K562 (cell line): ENCODE data around the gene PLAAT3. TPM values are rescaled to one million over a fixed set of nuclear protein-coding genes. Genes with fewer than 3 reads are reported as not detected.

Experiments
- ATAC-seq: fragments of 200-7000 bp; cut with Tn5 transposase; 3 replicates; pipeline ENCODE4 v1.9.1; 2020; ENCODE audit warnings: moderate library complexity
- BruUV-seq: library from RNA; stranded (reverse); fragments of 400-500 nt; replicated peaks from 2 replicates; lab custom pipeline; 2021; lab: Mats Ljungman, UMichigan
- CTCF ChIA-PET: fragments of 300-600 bp; formaldehyde crosslinking; extraction: SDS; loops from one replicate; lab custom pipeline; 2021; ENCODE audit warnings: low intra/inter-chr PET ratio; lab: Yijun Ruan, JAX
- POLR2A ChIA-PET: fragments of 300-600, 350-650 bp; sonication (Branson Sonifier 250); formaldehyde crosslinking; extraction: SDS; loops from one replicate; lab custom pipeline; 2021; ENCODE audit warnings: antibody characterized with exemption, inconsistent platforms; lab: Yijun Ruan, JAX
- DNase-seq, 4 experiments: peaks; one replicate each; pipeline versions ENCODE4 v3.0.0 to v3.0.0-alpha.2; 2011 to 2018; ENCODE audit warnings: low spot score in 3 of 4, mixed read lengths in 3 of 4; ENCODE audit errors: extremely low read depth in 1 of 4
- FAIRE-seq: peaks from 2 replicates; lab custom pipeline; 2011; peaks lifted over from hg19 to GRCh38; lab: Jason Lieb, UNC
- H2AFZ ChIP-seq: 2 replicates; pipeline ENCODE4 v1.6.0; 2011; ENCODE audit warnings: low read depth, low read length, control low read depth, inconsistent platforms
- H3K27ac ChIP-seq: fragments of 200-600 bp; 3 replicates; pipeline ENCODE4 v1.8.0; 2011; ENCODE audit warnings: low read depth, mild to moderate bottlenecking, control low read depth, inconsistent platforms, low read length, moderate library complexity, mixed read lengths; ENCODE audit errors: extremely low read depth
- H3K27me3 ChIP-seq, 2 experiments: fragments of 300-600 bp in 1 of 2; 2 replicates in 1 of 2; 3 replicates in 1 of 2; pipeline versions ENCODE4 v1.6.0 to v1.8.0; 2011; ENCODE audit warnings: inconsistent platforms in 2 of 2, low read length in 2 of 2, mild to moderate bottlenecking in 1 of 2, mixed read lengths in 1 of 2, moderate library complexity in 1 of 2; ENCODE audit not compliant: control insufficient read depth in 2 of 2, insufficient read depth in 2 of 2
- H3K36me3 ChIP-seq: fragments of 300-600 bp; 3 replicates; pipeline ENCODE4 v1.8.0; 2011; ENCODE audit warnings: mild to moderate bottlenecking, low read length, inconsistent platforms; ENCODE audit not compliant: control insufficient read depth, insufficient read depth
- H3K4me1 ChIP-seq, 2 experiments: fragments of 200-600 bp in 1 of 2; replicated peaks in 1 of 2; 2 replicates in 1 of 2; 3 replicates in 1 of 2; pipeline versions ENCODE4 v1.5.1 to v1.8.0; 2011; ENCODE audit warnings: inconsistent platforms in 2 of 2, low read length in 2 of 2, mild to moderate bottlenecking in 1 of 2, mixed read lengths in 1 of 2, moderate library complexity in 1 of 2; ENCODE audit not compliant: control insufficient read depth in 2 of 2, insufficient read depth in 2 of 2
- H3K4me2 ChIP-seq: 2 replicates; pipeline ENCODE4 v1.6.1; 2011; ENCODE audit warnings: low read length, control low read depth, inconsistent platforms, mixed read lengths; ENCODE audit not compliant: insufficient read depth
- H3K4me3 ChIP-seq: fragments of 200-600 bp; sonication (generic), shearing (Covaris generic); 2 replicates; pipeline ENCODE4 v1.5.1; 2016; ENCODE audit warnings: control low read depth, inconsistent platforms
- H3K79me2 ChIP-seq: fragments of 200-600 bp; 3 replicates; pipeline ENCODE4 v1.8.0; 2011; ENCODE audit warnings: low read length, inconsistent platforms; ENCODE audit not compliant: control insufficient read depth, insufficient read depth
- H3K9ac ChIP-seq, 2 experiments: 2 replicates each; pipeline versions ENCODE4 v1.6.0 to v1.6.1; 2011; ENCODE audit warnings: low read depth in 2 of 2, low read length in 2 of 2, control low read depth in 1 of 2, inconsistent platforms in 1 of 2, mild to moderate bottlenecking in 1 of 2, mixed read lengths in 1 of 2; ENCODE audit not compliant: insufficient read depth in 1 of 2
- H3K9me1 ChIP-seq: one replicate; pipeline ENCODE4 v1.6.0; 2011; ENCODE audit warnings: inconsistent platforms, mild to moderate bottlenecking, low read length, moderate library complexity; ENCODE audit not compliant: control insufficient read depth, insufficient read depth
- H3K9me3 ChIP-seq: replicated peaks from 2 replicates; pipeline ENCODE4 v1.5.1; 2011; ENCODE audit warnings: low read depth, low read length, inconsistent platforms; ENCODE audit not compliant: control insufficient read depth, insufficient read depth
- H4K20me1 ChIP-seq: replicated peaks from 2 replicates; pipeline ENCODE4 v1.6.1; 2011; ENCODE audit warnings: low read length, inconsistent platforms, mixed read lengths; ENCODE audit not compliant: control insufficient read depth, insufficient read depth
- CAMTA2 ChIP-seq: fragments of 250-450 bp; sonication (Bioruptor Pico); conservative IDR thresholded peaks from 2 replicates; pipeline ENCODE4 v1.5.1; 2022
- HMG20B ChIP-seq: fragments of 250-450 bp; sonication (Bioruptor Pico); IDR thresholded peaks from 2 replicates; pipeline ENCODE4 v1.5.0; 2021; ENCODE audit warnings: mild to moderate bottlenecking
- NR4A1 ChIP-seq, 2 experiments: fragments of 250-450 bp in 1 of 2; fragments of 450-650 bp in 1 of 2; sonication (Bioruptor Pico) in 1 of 2; IDR thresholded peaks; 2 replicates each; pipeline versions ENCODE4 v1.4.0 to v1.6.1; 2016 to 2020; ENCODE audit warnings: mild to moderate bottlenecking in 2 of 2, missing compliant biosample characterization in 1 of 2, missing genetic modification characterization in 1 of 2, moderate library complexity in 1 of 2
- PHF20 ChIP-seq: fragments of 450-650 bp; IDR thresholded peaks from 2 replicates; pipeline ENCODE4 v1.6.1; 2018; ENCODE audit not compliant: partially characterized antibody
- RBBP5 ChIP-seq: fragments of 200-600 bp; sonication (generic); IDR thresholded peaks from 2 replicates; pipeline ENCODE4 v1.6.1; 2012; ENCODE audit warnings: borderline replicate concordance, mild to moderate bottlenecking, low read length, control low read depth, inconsistent platforms; ENCODE audit not compliant: insufficient read depth, poor library complexity, severe bottlenecking
- RHOXF2B ChIP-seq: fragments of 250-450 bp; sonication (Bioruptor Pico); conservative IDR thresholded peaks from 2 replicates; pipeline ENCODE4 v1.5.1; 2021
- SAFB2 ChIP-seq: fragments of 200-400 bp; formaldehyde crosslinking; IDR thresholded peaks from 2 replicates; pipeline ENCODE4 v1.6.1; 2018; ENCODE audit warnings: borderline replicate concordance, low read length, low read depth, moderate library complexity; ENCODE audit not compliant: severe bottlenecking
- SIRT6 ChIP-seq: IDR thresholded peaks from one replicate; pipeline ENCODE4 v1.6.1; 2012; ENCODE audit warnings: low read depth, mild to moderate bottlenecking, control low read depth, inconsistent platforms, low read length, moderate library complexity
- SMAD4 ChIP-seq: fragments of 250-450 bp; sonication (Bioruptor Pico); conservative IDR thresholded peaks from 2 replicates; pipeline ENCODE4 v1.8.0; 2021; ENCODE audit warnings: inconsistent platforms, mild to moderate bottlenecking, moderate library complexity
- SMC3 ChIP-seq: conservative IDR thresholded peaks from 2 replicates; pipeline ENCODE4 v1.6.1; 2011; ENCODE audit warnings: low read depth, low read length, improper control_type of control experiment; ENCODE audit not compliant: insufficient read depth
- STAG1 ChIP-seq: sonication (generic); formaldehyde crosslinking; IDR thresholded peaks from 2 replicates; pipeline ENCODE4 v1.5.0; 2020; ENCODE audit warnings: missing genetic modification reagents, borderline replicate concordance
- ZNF324 ChIP-seq: fragments of 250-450 bp; sonication (Bioruptor Pico); IDR thresholded peaks from 2 replicates; pipeline ENCODE4 v1.4.0; 2020; ENCODE audit warnings: mild to moderate bottlenecking
- ZNF436 ChIP-seq: fragments of 250-450, 450-650 bp; sonication (Bioruptor Pico); formaldehyde crosslinking; IDR thresholded peaks from 2 replicates; pipeline ENCODE4 v1.7.0; 2020; ENCODE audit warnings: mild to moderate bottlenecking
- ZNF77 ChIP-seq: fragments of 250-450 bp; sonication (Bioruptor Pico); IDR thresholded peaks from 2 replicates; pipeline ENCODE4 v1.5.0; 2020
- WGBS: fragments of 100-300 bp; shearing (Covaris generic); methylation state at CpG from one replicate; pipeline ENCODE4 v1.1.6; 2016; ENCODE audit warnings: low coverage, mixed read lengths; ENCODE audit not compliant: insufficient coverage; ENCODE audit errors: missing lambda C conversion rate; 5-methylcytosine and 5-hydroxymethylcytosine counted together
- in situ Hi-C: fragments of 300-500 bp; cut with MboI; formaldehyde crosslinking; loops from 4 replicates; pipeline ENCODE4 v1.15.0; 2018; ENCODE audit warnings: inconsistent platforms, mixed read lengths
- intact Hi-C: fragments of 100-400 bp; cut with micrococcal nuclease; formaldehyde crosslinking; loops from 2 replicates; pipeline ENCODE4 v1.14.2; 2022
- polyA plus RNA-seq, 8 experiments: library from polyadenylated mRNA; depleted of rRNA in 4 of 8; stranded (reverse) in 5 of 8; unstranded in 3 of 8; fragments of >200 nt; fragmentation: Nextera tagmentation in 2 of 8; fragmentation: Illumina TruSeq in 1 of 8; extraction: Ambion mirVana in 2 of 8; extraction: Trizol in 1 of 8; gene quantifications; 2 replicates each; pipeline versions ENCODE4 v1.2.1 to v1.2.3, GENCODE V29; 2011 to 2014; ENCODE audit warnings: inconsistent platforms in 1 of 8, missing spikeins in 1 of 8
- total RNA-seq, 7 experiments: library from RNA; depleted of rRNA in 6 of 7; stranded (reverse); fragments of >200 nt in 6 of 7; fragmentation: Illumina TruSeq in 2 of 7; extraction: Trizol in 2 of 7; gene quantifications; 2 replicates each; pipeline versions ENCODE4 v1.2.1 to v1.2.3, GENCODE V29; 2011 to 2021; ENCODE audit warnings: low replicate concordance in 1 of 7

The PLAAT3 gene
- total and polyA plus RNA-seq, 9 of the 15 experiments (the other 6 are each of a cell fraction or from before 2014, with no cell fraction given), result 0.80 to 2.7 (median 1.4) TPM

- TF ChIP-seq SMC3 (peak; percentile 63; the same call in 1 of the 2 replicates), STAG1 (CRISPR knock-in tag) (peak; percentile 56; the same call in 1 of the 2 replicates), CAMTA2 (CRISPR knock-in tag) (no peak)
Observed at GRCh38 chr11:63635762-63636465, 21.7 kb upstream of the PLAAT3 start (continued).

DNA sequence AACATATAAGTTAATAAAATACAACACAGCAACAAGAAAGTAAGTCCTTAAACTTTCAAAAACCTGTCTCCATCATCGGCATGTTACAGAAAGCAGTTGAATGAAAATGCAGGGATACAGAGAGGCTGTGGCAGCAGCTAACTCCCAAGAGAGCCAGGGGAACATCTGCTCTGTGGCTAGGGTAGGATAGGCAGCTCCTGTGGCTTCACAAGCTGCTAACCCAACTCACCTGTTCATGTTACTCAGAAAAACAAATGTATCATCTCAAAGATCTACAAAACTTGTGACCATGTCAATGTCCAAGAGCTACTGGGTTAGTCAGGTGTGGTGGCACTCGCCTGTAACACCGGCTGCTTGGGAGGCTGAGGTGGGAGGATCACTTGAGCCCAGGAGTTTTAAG is 15.2 kb upstream of the PLAAT3 start:
- Histone ChIP-seq H3K9ac (no peak overlapping the region), H3K4me3 (no peak overlapping the region), H3K4me1 (peaks cover 4 to 6% of the 10 kb centered on the region in 2 experiments; a peak in 3 of 5 replicates), H3K4me2 (no peak overlapping the region), H2AFZ (no peak overlapping the region), H3K36me3 (peaks cover 47% of the 10 kb centered on the region), H3K9me1 (no peaks in the 10 kb centered on the region), H3K79me2 (no peaks in the 10 kb centered on the region), H3K27me3 (no peaks in the 10 kb centered on the region), H4K20me1 (no peaks in the 10 kb centered on the region), H3K9me3 (no peaks in the 10 kb centered on the region), H3K27ac (no peak overlapping the region)
- no TSS peak for BruUV-seq
- WGBS, result 100% methylated on average over 3 of the region's 3 CpGs
- in situ Hi-C loops (no loop called here), intact Hi-C loops (no loop called here)
- ChIA-PET CTCF (interaction anchor here (0.6 kb wide), 1 partner anchor 150 kb away, joined by 4 read pairs; no protein-coding TSS in a partner anchor), POLR2A (interaction anchor here (0.9 to 1.3 kb wide), 2 partner anchors 16 to 49 kb away, joined by 3 read pairs; no protein-coding TSS in a partner anchor)
- no peak for ATAC-seq
- FAIRE-seq, result no peak
- no peak for DNase-seq
- TF ChIP-seq ZNF436 (CRISPR knock-in tag), result no peak
- TF ChIP-seq NR4A1 (CRISPR knock-in tag; IDR thresholded peaks at IDR 0.05), result no peak
- TF ChIP-seq NR4A1 (tag; IDR thresholded peaks at IDR 0.05), result no peak
- no peak for TF ChIP-seq SIRT6
- TF ChIP-seq RHOXF2B, result no peak
- TF ChIP-seq ZNF77, result no peak
- no peak for TF ChIP-seq PHF20
- no peak for TF ChIP-seq SMAD4 (CRISPR knock-in tag)
- TF ChIP-seq HMG20B (CRISPR knock-in tag), result no peak
- TF ChIP-seq ZNF324 (CRISPR knock-in tag), result no peak
- TF ChIP-seq SAFB2, result no peak
- no peak for TF ChIP-seq RBBP5
